DOHH2 (cell line): Measurements from ENCODE around the gene PPP6C.
"Not testable (repeated sequence)": the region's sequence is repeated elsewhere in the genome, so short reads cannot be mapped to it uniquely, and the experiment has no call there.

ENCODE experiments used
- H3F3A ChIP-seq: fragments of 200-600 bp; sonication (generic), shearing (Covaris generic); 2 replicates; pipeline ENCODE4 v1.6.0; 2016; ENCODE audit warnings: antibody characterized with exemption, mild to moderate bottlenecking; ENCODE audit not compliant: control insufficient read depth, insufficient read depth
- H3K27ac ChIP-seq: fragments of 200-600 bp; sonication (generic); 2 replicates; pipeline ENCODE4 v1.5.1; 2014; ENCODE audit warnings: low read depth, mild to moderate bottlenecking, low read length, moderate library complexity
- H3K27me3 ChIP-seq: fragments of 200-600 bp; sonication (generic); 2 replicates; pipeline ENCODE4 v1.6.1; 2014; ENCODE audit warnings: mild to moderate bottlenecking, low read length, mixed read lengths; ENCODE audit not compliant: control insufficient read depth
- H3K36me3 ChIP-seq: fragments of 200-600 bp; sonication (generic); 2 replicates; pipeline ENCODE4 v1.6.1; 2014; ENCODE audit warnings: mild to moderate bottlenecking, low read length, moderate library complexity, mixed read lengths; ENCODE audit not compliant: control insufficient read depth
- H3K4me1 ChIP-seq: fragments of 200-600 bp; sonication (generic); 2 replicates; pipeline ENCODE4 v1.6.1; 2014; ENCODE audit warnings: mild to moderate bottlenecking, low read length, mixed read lengths; ENCODE audit not compliant: control insufficient read depth
- H3K4me2 ChIP-seq: fragments of 200-600 bp; sonication (generic); 2 replicates; pipeline ENCODE4 v1.6.0; 2014; ENCODE audit warnings: mild to moderate bottlenecking, low read length, moderate library complexity
- H3K4me3 ChIP-seq: fragments of 200-600 bp; sonication (generic); 2 replicates; pipeline ENCODE4 v1.5.1; 2014; ENCODE audit warnings: mild to moderate bottlenecking, low read length, mixed read lengths
- H3K79me2 ChIP-seq: fragments of 200-600 bp; sonication (generic); 2 replicates; pipeline ENCODE4 v1.6.1; 2014; ENCODE audit warnings: mild to moderate bottlenecking, low read length, mixed read lengths; ENCODE audit not compliant: control insufficient read depth
- H3K9me2 ChIP-seq: fragments of 200-600 bp; sonication (generic); replicated peaks from 2 replicates; pipeline ENCODE4 v1.6.1; 2014; ENCODE audit warnings: mild to moderate bottlenecking, low read length, mixed read lengths; ENCODE audit not compliant: control insufficient read depth
- H3K9me3 ChIP-seq: fragments of 200-600 bp; sonication (generic); 2 replicates; pipeline ENCODE4 v1.6.1; 2014; ENCODE audit warnings: antibody characterized with exemption, low read length, mixed read lengths; ENCODE audit not compliant: control insufficient read depth, insufficient read depth
- H4K20me1 ChIP-seq: fragments of 200-600 bp; sonication (generic); 2 replicates; pipeline ENCODE4 v1.6.0; 2014; ENCODE audit warnings: low read depth, mild to moderate bottlenecking, antibody characterized with exemption, low read length, moderate library complexity; ENCODE audit not compliant: control insufficient read depth, insufficient read depth
- EZH2phosphoT487 ChIP-seq: fragments of 200-600 bp; sonication (generic); IDR thresholded peaks from 2 replicates; pipeline ENCODE4 v1.6.1; 2017; ENCODE audit warnings: borderline replicate concordance, mild to moderate bottlenecking, antibody characterized with exemption, low read length, moderate library complexity, mixed read lengths
- TF ChIP-seq, protein P1 (sequence below): fragments of 200-600 bp; sonication (generic); IDR thresholded peaks from one replicate; pipeline ENCODE4 v1.5.1; 2014; ENCODE audit warnings: antibody characterized with exemption, mild to moderate bottlenecking, low read depth, low read length; ENCODE audit not compliant: poor library complexity, severe bottlenecking

The PPP6C gene

DNA sequence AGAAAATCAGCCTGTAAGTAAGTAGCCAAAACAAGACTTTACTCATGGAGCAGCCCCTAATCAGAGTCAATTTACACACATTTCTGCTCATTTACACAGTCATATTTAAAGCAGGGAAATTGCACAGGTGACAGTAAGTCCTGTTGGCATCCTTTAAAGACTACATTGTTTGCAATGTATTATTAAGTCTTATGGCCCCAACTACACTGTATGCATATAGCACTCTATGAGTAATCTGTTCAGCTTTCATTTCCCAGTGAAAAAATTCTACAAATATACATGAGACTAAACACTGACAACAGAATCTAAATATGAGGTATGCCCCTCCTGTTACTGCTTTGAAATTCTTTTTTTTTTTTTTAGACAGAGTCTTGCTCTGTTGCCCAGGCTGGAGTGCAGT, 19.7 kb downstream of the PPP6C start:
- Histone ChIP-seq H3K79me2 (peaks cover 74% of the 10 kb centered on the region), H4K20me1 (0 out of 2 replicates have a peak, but pooled peaks cover 3% of the 10 kb centered on the region)

GRCh38 chr9:125166762-125167161, 22.8 kb downstream of the PPP6C start:
- Histone ChIP-seq H3K27ac (no peak overlapping the region), H3K9me2 (no peaks in the 10 kb centered on the region), H3K27me3 (no peaks in the 10 kb centered on the region), H3K36me3 (peaks cover 34% of the 10 kb centered on the region), H3K9me3 (no peaks in the 10 kb centered on the region), H3K4me3 (no peak overlapping the region), H3K79me2 (peaks cover 46% of the 10 kb centered on the region), H3K4me1 (no peaks in the 10 kb centered on the region), H3F3A (no peaks in the 10 kb centered on the region), H3K4me2 (no peak overlapping the region), H4K20me1 (0 out of 2 replicates have a peak, but pooled peaks cover 3% of the 10 kb centered on the region)
- TF ChIP-seq EZH2phosphoT487 = no peak
- TF ChIP-seq, protein P1, sequence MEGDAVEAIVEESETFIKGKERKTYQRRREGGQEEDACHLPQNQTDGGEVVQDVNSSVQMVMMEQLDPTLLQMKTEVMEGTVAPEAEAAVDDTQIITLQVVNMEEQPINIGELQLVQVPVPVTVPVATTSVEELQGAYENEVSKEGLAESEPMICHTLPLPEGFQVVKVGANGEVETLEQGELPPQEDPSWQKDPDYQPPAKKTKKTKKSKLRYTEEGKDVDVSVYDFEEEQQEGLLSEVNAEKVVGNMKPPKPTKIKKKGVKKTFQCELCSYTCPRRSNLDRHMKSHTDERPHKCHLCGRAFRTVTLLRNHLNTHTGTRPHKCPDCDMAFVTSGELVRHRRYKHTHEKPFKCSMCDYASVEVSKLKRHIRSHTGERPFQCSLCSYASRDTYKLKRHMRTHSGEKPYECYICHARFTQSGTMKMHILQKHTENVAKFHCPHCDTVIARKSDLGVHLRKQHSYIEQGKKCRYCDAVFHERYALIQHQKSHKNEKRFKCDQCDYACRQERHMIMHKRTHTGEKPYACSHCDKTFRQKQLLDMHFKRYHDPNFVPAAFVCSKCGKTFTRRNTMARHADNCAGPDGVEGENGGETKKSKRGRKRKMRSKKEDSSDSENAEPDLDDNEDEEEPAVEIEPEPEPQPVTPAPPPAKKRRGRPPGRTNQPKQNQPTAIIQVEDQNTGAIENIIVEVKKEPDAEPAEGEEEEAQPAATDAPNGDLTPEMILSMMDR = no peak

More for the DNA sequence above, 19.7 kb downstream of the PPP6C start:
- no peak overlapping the region for H3K4me3 ChIP-seq
- H3K9me3 ChIP-seq = no peaks in the 10 kb centered on the region
- H3K4me2 ChIP-seq = no peak overlapping the region
- H3K27me3 ChIP-seq = no peaks in the 10 kb centered on the region
- no peak overlapping the region for H3K27ac ChIP-seq
- TF ChIP-seq, protein P1 = no peak
- TF ChIP-seq EZH2phosphoT487 = no peak
- peaks cover 6% of the 10 kb centered on the region; the same call in 1 of the 2 replicates for H3K4me1 ChIP-seq
- H3K9me2 ChIP-seq = no peaks in the 10 kb centered on the region
- peaks cover 34% of the 10 kb centered on the region for H3K36me3 ChIP-seq
- no peaks in the 10 kb centered on the region for H3F3A ChIP-seq

GRCh38 chr9:125162891-125163290, 26.7 kb downstream of the PPP6C start:
- not testable (repeated sequence) for H3K4me1 ChIP-seq, H3K9me3 ChIP-seq, H3K27me3 ChIP-seq, H3K9me2 ChIP-seq, H3K4me3 ChIP-seq, H3K4me2 ChIP-seq, H3F3A ChIP-seq, H3K27ac ChIP-seq, H4K20me1 ChIP-seq
- H3K79me2 ChIP-seq = peaks cover 30% of the 10 kb centered on the region
- peaks cover 21% of the 10 kb centered on the region for H3K36me3 ChIP-seq

- H3K4me2 ChIP-seq = no peak overlapping the region
- H3K27me3 ChIP-seq = no peaks in the 10 kb centered on the region
- no peak overlapping the region for H3K4me3 ChIP-seq
- no peaks in the 10 kb centered on the region for H3K9me3 ChIP-seq
- no peaks in the 10 kb centered on the region for H4K20me1 ChIP-seq
- H3K4me1 ChIP-seq = no peaks in the 10 kb centered on the region
- H3K9me2 ChIP-seq = no peaks in the 10 kb centered on the region
- H3K27ac ChIP-seq = no peak overlapping the region
- no peak for TF ChIP-seq EZH2phosphoT487
- TF ChIP-seq, protein P1 = no peak
- H3K36me3 ChIP-seq = peaks cover 22% of the 10 kb centered on the region
- H3F3A ChIP-seq = no peaks in the 10 kb centered on the region
- H3K79me2 ChIP-seq = peaks cover 22% of the 10 kb centered on the region
Observed at GRCh38 chr9:125161284-125161918, 28.2 kb downstream of the PPP6C start.
